ENCODE data around the gene IFI27L1. TPM values are rescaled to one million over a fixed set of nuclear protein-coding genes. Genes with fewer than 3 reads are reported as not detected.

IFI27L1 gene
- total RNA-seq, 1 experiment from 2014 or later = 26.0 TPM

- Histone ChIP-seq H3K4me2 (ENCODE audit: low read length) (no peak overlapping the region), H3K4me3 (replicated peaks in 1 of 2; ENCODE audit: low read depth in 1 of 2, low read length in 2 of 2) (no peak overlapping the region), H3K27ac (ENCODE audit: low read depth, low read length) (no peak overlapping the region), H3K79me2 (ENCODE audit: insufficient read depth, low read length) (no peaks in the 10 kb centered on the region), H3K27me3 (ENCODE audit: insufficient read depth, low read length) (peaks cover 3% of the 10 kb centered on the region; the same call in 1 of the 2 replicates), H3K36me3 (ENCODE audit: control insufficient read depth in 1 of 2, insufficient read depth in 2 of 2, low read length in 2 of 2) (no peaks in the 10 kb centered on the region), H2AFZ (ENCODE audit: low read depth, low read length, poor library complexity, severe bottlenecking) (no peak overlapping the region), H3K9ac (ENCODE audit: low read length) (no peak overlapping the region), H3K4me1 (ENCODE audit: control insufficient read depth in 1 of 2, insufficient read depth in 2 of 2, low read length in 2 of 2) (peaks cover 0 to 18% of the 10 kb centered on the region in 2 experiments; a peak in 1 of 4 replicates), H4K20me1 (ENCODE audit: insufficient read depth) (no peaks in the 10 kb centered on the region), H3K9me3 (ENCODE audit: control insufficient read depth in 1 of 2, insufficient read depth in 1 of 2, low read depth in 1 of 2, low read length in 2 of 2) (peaks cover 0 to 5% of the 10 kb centered on the region in 2 experiments; a peak in 2 of 4 replicates), H3K9me2 (ENCODE audit: insufficient read depth) (no peaks in the 10 kb centered on the region)
- RAD21 ChIA-PET (ENCODE audit: low non-redundant PET in 1 of 2, low total read pairs in 2 of 2, uncharacterized antibody in 2 of 2, unreplicated experiment in 2 of 2) = no interaction called here
- DNase-seq (ENCODE audit: low read depth, low spot score) = no peak
- CTCF ChIA-PET = no interaction called here
- TF ChIP-seq TCF7L2 (IDR thresholded peaks at IDR 0.05; ENCODE audit: borderline replicate concordance, extremely low read depth, insufficient read depth, insufficient read length) (peak; percentile 43), ZNF274 (IDR thresholded peaks at IDR 0.05; ENCODE audit: low read depth, low read length) (no peak)
- no peak for ATAC-seq
- intact Hi-C loops (cut with micrococcal nuclease) = no loop called here
- POLR2A ChIA-PET = interaction anchor here (0.9 kb wide), 1 partner anchor 13 kb away, joined by 3 read pairs; no protein-coding TSS in a partner anchor
- BruUV-seq (replicated peaks) = no TSS peak
Observed at GRCh38 chr14:94115058-94115591, 34.0 kb downstream of the IFI27L1 start.

DNA sequence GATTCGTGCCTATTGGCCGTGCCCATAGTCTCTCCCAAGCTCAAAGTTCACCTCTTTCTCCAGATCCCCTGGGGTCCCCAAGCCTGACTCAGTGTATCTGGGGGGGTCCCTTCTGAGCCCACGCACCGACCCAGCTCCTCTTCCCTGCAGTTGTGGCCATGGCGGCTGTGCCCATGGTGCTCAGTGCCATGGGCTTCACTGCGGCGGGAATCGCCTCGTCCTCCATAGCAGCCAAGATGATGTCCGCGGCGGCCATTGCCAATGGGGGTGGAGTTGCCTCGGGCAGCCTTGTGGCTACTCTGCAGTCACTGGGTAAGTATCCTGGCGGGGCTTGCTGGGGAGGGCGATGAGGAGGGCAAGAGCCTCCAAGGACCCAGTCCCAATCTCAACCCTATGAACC, 34.5 kb downstream of the IFI27L1 start:
- Histone ChIP-seq H2AFZ (ENCODE audit: low read depth, low read length, poor library complexity, severe bottlenecking) (no peak overlapping the region), H3K9ac (ENCODE audit: low read length) (no peak overlapping the region), H3K4me3 (replicated peaks in 1 of 2; ENCODE audit: low read depth in 1 of 2, low read length in 2 of 2) (no peak overlapping the region), H3K4me1 (ENCODE audit: control insufficient read depth in 1 of 2, insufficient read depth in 2 of 2, low read length in 2 of 2) (peaks cover 0 to 14% of the 10 kb centered on the region in 2 experiments; a peak in 1 of 4 replicates), H3K79me2 (ENCODE audit: insufficient read depth, low read length) (no peaks in the 10 kb centered on the region), H3K27ac (ENCODE audit: low read depth, low read length) (no peak overlapping the region), H3K4me2 (ENCODE audit: low read length) (no peak overlapping the region), H3K27me3 (ENCODE audit: insufficient read depth, low read length) (peaks cover 3% of the 10 kb centered on the region; the same call in 1 of the 2 replicates), H3K9me2 (ENCODE audit: insufficient read depth) (no peaks in the 10 kb centered on the region), H4K20me1 (ENCODE audit: insufficient read depth) (no peaks in the 10 kb centered on the region), H3K9me3 (ENCODE audit: control insufficient read depth in 1 of 2, insufficient read depth in 1 of 2, low read depth in 1 of 2, low read length in 2 of 2) (peaks cover 0 to 10% of the 10 kb centered on the region in 2 experiments; a peak in 2 of 4 replicates), H3K36me3 (ENCODE audit: control insufficient read depth in 1 of 2, insufficient read depth in 2 of 2, low read length in 2 of 2) (no peaks in the 10 kb centered on the region)
- intact Hi-C loops (cut with micrococcal nuclease) = no loop called here
- ATAC-seq = no peak
- RAD21 ChIA-PET (ENCODE audit: low non-redundant PET in 1 of 2, low total read pairs in 2 of 2, uncharacterized antibody in 2 of 2, unreplicated experiment in 2 of 2) = no interaction called here
- POLR2A ChIA-PET = interaction anchor here (0.9 kb wide), 1 partner anchor 13 kb away, joined by 3 read pairs; no protein-coding TSS in a partner anchor
- CTCF ChIA-PET = no interaction called here
- BruUV-seq (replicated peaks) = no TSS peak
- DNase-seq (ENCODE audit: low read depth, low spot score) = no peak
- TF ChIP-seq EZH2phosphoT487 (IDR thresholded peaks at IDR 0.05; ENCODE audit: borderline replicate concordance) (no peak), CEBPB (IDR thresholded peaks at IDR 0.05; ENCODE audit: low read depth) (no peak), FOSL1 (IDR thresholded peaks at IDR 0.05; ENCODE audit: low read depth) (no peak), ELF1 (IDR thresholded peaks at IDR 0.05; ENCODE audit: borderline replicate concordance, low read depth) (no peak), CBX3 (IDR thresholded peaks at IDR 0.05; ENCODE audit: low read depth) (no peak), JUND (IDR thresholded peaks at IDR 0.05) (no peak), EGR1 (IDR thresholded peaks at IDR 0.05; ENCODE audit: low read depth) (no peak), TCF7L2 (IDR thresholded peaks at IDR 0.05; ENCODE audit: borderline replicate concordance, extremely low read depth, insufficient read depth, insufficient read length) (no peak), SP1 (IDR thresholded peaks at IDR 0.05; ENCODE audit: low read depth) (no peak), SRF (IDR thresholded peaks at IDR 0.05; ENCODE audit: low read depth) (no peak), POLR2AphosphoS5 (IDR thresholded peaks at IDR 0.05; ENCODE audit: low read depth, low read length) (no peak), EZH2 (IDR thresholded peaks at IDR 0.05) (no peak), SIN3A (IDR thresholded peaks at IDR 0.05; ENCODE audit: low read depth) (no peak), YY1 (IDR thresholded peaks at IDR 0.05; ENCODE audit: extremely low read depth, insufficient replicate concordance, low read depth, low read length) (no peak)
- TF ChIP-seq, protein P1, sequence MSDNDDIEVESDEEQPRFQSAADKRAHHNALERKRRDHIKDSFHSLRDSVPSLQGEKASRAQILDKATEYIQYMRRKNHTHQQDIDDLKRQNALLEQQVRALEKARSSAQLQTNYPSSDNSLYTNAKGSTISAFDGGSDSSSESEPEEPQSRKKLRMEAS (IDR thresholded peaks at IDR 0.05) = no peak
- TF ChIP-seq, protein P2, sequence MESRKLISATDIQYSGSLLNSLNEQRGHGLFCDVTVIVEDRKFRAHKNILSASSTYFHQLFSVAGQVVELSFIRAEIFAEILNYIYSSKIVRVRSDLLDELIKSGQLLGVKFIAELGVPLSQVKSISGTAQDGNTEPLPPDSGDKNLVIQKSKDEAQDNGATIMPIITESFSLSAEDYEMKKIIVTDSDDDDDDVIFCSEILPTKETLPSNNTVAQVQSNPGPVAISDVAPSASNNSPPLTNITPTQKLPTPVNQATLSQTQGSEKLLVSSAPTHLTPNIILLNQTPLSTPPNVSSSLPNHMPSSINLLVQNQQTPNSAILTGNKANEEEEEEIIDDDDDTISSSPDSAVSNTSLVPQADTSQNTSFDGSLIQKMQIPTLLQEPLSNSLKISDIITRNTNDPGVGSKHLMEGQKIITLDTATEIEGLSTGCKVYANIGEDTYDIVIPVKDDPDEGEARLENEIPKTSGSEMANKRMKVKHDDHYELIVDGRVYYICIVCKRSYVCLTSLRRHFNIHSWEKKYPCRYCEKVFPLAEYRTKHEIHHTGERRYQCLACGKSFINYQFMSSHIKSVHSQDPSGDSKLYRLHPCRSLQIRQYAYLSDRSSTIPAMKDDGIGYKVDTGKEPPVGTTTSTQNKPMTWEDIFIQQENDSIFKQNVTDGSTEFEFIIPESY (IDR thresholded peaks at IDR 0.05; ENCODE audit: extremely low read depth, insufficient replicate concordance, low read length) = no peak

Data from HCT116 (cell line).